SKM-1 treated with dmso at 0.1 percent for 144 hours (cell line): ENCODE results near the gene FBRSL1.

Source experiments
- DNase-seq: peaks from one replicate; lab custom pipeline; 2025; ENCODE audit not compliant: unreplicated experiment; lab: John Stamatoyannopoulos, UW

The FBRSL1 gene

DNA sequence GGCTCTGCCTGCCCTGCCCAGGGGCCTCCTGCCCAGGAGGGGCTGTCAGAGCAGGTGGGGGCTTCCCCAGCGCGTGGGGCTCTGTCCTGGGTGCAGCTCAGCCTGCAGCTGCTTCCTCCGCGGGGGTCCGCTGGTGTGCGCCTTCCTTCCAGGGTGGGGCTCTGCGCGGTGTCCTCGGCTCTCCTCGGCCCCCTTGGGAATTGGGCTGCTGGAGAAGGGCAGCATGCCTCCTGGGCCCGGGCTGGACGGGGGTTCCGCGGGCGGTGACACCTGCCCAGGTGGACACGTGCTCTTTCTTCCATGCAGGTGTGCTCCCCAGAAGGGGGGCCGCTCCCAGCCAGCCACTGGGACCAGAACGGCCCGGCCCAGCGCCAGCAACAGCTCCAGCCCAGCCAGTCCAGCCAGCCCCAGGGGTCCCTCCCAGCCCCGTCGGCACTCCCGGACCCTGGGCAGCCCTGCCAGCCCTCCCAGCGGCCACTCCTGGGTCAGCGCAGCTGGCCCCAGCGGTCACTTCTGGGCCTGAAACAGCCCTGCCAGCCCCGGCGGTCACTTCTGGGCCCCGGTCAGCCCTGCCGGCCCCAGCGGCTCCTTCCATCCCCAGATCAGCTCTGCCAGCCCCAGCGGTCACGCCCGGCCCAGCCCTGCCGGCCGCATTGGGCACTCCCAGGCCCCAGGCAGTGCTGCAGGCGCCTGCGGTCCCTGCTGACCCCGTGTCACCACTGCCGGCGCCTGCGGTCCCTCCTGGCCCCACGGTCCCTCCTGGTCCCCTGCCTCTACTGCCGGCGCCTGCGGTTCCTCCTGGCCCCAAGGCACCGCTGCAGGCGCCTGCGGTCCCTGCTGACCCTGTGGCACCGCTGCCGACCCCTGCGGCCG lies 19.1 kb downstream of the FBRSL1 start:
- no peak for DNase-seq

DNA sequence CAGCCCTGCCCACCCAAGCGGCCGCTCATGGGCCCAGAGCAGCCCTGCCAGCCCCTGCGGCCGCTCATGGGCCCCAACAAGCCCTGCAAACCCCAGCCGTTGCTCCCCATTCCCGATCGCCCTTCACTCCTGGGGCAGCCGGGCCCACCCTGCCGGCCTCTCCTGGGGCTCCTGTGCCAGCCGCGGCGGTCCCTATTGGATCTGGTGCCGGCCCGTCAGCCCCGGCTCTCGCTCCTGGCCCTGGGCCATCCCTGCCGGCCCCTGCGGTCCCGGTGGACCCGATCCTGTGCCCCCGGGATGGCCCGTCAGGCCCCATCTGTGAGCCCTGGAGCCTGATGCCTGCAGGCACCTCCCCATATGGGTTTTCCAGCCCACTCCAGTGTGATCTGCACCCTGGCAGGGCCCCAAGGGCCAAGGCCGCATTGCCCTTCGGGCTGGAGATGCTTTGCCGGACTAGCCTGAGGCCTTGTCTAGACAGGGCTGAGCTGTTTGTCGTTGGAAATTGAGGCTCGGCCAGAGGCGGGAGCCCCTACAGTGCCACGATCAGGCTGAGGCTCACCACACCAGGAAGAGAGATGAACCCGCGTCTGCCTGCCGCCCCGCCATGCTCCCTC lies 20.3 kb downstream of the FBRSL1 start:
- no peak for DNase-seq

DNA sequence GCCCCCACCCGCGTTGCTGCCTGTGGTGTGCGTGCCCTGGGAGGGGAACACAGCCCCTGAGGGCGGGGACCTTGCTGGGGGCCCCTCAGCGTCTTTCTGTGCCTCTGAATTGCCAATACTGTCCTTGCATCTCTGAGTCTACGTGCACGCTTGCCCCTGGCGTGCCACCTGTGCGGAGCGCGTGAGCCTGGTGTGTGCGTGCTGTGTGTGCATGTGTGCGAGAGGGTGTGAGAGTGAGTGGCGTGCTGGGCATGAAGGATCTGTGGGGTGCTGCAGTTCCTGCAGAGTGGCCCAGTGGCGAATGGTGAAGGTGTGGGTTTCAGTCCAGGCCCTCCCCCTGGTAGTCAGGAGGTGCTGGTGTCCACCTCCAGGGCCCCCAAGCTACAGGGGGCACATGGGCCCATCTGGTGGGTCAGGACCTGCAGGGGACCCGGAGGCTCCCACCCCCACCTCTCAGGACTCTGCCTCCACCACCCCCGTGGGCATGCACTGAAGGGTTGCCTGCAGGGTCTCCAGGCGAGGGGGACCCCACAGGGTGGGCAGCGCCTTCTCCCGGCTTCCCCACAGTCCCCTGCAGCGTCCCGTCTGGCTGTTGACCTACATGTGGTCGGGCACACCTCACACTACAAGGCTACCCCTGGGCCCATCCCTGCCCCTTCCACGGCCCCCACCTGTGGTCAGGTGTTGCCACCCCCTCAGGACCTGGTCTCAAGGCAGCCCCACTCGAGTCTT lies 21.0 kb downstream of the FBRSL1 start:
- no peak for DNase-seq

DNA sequence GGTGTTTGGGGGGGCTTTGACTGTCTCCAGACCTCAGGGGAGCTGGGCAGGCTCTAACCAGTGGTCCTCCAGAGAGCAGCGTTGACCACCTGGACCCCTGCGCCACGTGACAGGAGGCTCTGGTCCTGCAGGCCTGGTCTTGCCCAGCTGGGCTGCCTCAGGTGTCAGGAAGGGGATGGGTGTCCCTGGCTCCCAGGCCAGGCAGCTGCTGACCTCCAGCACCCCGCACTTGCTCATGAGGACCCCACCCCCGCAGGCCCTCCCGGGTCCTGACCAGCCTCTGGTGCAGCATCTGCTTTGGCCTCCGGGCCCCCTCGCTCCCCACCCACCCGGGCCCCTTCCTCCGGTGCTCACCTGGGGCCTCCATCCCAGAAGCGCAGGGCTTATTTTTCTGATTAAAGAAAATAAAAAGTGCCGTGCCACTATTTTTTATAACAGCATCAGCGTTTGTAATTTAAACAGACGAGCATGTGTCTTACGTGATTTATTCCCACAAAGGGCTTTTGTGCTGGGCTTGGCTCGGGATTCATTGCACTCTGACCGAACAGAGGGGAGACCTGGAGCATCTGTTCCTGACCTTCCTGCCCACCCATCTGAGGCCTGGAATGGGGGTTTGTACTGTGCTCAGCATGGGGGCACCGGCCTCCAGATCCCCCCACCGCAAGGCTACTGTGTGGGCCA lies 21.7 kb downstream of the FBRSL1 start:
- DNase-seq: no peak

DNA sequence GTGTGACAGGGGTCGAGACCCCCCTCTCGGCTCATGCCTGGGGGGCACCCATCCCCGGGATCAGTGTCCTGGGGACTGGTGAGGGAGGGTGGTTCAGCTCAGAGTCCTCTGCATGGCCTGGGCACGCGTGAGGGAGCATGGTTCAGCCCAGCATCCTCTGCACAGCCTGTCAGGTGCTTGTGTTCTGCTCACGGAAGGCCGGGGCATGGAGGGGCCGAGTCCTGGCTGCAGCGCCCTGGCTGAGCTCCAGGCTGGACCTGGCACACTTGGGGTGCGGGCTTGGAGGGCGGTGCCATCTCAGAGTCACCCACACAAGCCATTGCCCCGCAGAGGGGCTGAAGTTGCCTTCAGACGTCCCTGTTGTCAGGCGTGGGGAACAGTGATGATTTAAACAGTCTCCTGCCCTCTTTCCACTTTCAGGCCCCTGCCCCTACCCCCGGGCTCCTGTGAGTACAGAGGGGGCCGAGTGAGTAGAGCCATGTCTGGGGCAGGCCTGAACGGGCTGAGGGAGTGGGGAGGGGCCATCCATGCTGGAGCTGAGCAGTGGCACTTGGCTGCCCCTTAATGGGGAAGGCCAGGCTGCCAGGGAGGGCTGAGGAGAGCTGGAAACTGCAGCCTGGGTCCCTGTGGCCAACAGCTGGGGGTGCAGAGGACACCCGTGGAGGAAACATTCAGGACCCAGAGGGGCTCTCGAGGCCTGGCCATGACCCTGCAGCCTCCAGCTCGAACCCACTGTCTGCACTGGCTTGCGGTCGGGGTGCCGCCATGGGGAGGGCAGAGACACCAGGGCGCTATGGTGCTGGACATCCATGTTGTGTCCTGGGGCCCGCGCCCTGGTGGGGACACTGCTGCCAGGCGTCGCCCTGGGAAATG lies 22.5 kb downstream of the FBRSL1 start:
- no peak for DNase-seq

DNA sequence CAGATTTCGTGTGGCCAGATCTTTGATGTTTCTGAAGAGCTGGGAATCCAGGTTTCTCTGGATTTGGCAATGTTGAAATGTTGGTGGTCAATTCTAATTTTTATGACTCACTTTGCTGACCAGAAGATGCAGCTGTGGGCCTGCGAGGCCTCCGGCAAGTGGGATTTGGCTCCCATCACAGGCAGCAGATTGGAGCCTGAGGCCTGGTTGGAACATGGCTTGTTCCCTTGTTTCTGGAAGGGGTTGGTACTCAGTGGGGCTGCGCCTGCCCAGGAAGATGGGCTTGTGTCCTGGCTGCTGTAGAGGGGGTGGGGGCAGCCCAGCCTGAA lies 23.1 kb downstream of the FBRSL1 start:
- no peak for DNase-seq

DNA sequence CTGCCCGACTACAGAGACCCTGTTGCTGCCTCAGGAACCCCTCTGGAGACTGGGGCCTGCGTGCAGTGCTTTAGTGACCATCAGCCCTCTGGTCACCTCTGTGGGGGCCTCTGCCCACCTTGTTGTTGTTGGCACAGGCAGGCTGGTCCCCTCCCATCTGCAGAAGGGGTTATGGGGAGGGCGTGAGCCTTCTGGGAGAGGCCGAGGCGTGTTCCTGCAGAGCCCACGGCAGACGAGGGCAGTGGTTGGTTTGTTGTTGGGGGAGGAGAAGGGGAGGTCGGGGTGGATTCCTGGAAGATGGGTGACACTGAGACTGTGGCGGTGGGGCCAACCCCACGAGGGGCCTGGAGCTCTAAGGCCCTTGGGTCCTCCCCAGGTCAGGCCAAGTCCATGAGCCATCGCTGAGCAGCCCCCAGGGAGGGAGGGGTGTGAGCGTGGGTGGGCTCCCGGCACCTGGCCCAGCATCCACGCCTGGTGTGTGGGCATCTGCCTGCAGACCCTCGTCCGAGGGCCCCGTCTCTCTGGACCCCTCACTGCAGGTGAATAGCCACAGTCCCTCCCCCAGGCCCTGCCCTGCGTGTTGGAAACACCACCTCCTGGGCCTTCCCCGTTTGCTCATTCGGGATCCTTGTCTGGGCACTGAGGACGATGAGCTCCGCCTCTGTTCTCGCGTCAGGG lies 23.6 kb downstream of the FBRSL1 start:
- DNase-seq: no peak

DNA sequence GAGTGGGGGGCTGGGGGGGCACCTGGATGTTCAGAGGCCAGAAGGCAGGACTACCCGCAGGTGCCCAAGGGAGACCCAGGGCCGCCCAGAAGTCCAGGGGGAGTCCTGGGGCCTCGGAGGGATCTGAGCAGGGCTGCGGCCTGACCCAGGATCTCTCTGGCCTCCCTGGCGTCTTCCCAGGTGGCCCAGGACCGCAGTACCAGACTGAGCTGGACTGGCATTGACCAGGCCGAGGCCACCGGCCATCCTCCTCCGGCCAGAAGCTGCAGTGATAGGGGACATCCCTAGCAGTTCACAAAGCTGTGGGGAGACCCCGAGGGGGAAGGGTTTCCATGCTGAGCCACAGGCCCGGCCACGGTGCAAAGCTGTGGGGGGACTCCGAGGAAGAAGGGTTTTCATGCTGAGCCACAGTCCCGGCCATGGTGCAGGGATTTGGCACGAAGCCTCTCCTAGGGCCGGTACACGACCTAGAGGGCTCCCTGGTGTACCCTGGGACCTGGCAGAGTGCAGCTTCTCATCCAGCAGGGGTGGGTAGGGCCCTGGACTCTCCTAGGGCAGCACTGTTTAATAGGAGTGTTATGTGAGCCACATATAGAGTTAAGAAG lies 24.4 kb downstream of the FBRSL1 start:
- no peak for DNase-seq

DNA sequence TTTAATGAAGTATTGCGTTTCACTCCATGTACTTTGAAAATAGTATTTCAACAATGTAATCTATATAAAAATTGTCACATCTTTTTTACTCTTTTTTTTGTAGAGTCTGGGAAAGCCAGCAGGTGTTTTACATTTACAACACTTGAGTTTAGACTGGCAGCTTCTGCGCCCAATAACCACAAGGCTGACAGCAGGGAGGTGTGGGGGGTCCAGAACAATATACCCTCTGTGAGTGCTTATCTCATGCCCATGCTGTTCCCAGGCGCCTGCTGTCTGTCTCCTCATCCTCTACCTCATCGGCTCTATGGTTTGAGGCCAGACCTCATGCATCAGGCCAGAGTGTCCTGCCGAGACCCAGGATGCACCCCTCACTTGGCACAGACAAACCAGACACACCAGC lies 24.9 kb downstream of the FBRSL1 start:
- no peak for DNase-seq

DNA sequence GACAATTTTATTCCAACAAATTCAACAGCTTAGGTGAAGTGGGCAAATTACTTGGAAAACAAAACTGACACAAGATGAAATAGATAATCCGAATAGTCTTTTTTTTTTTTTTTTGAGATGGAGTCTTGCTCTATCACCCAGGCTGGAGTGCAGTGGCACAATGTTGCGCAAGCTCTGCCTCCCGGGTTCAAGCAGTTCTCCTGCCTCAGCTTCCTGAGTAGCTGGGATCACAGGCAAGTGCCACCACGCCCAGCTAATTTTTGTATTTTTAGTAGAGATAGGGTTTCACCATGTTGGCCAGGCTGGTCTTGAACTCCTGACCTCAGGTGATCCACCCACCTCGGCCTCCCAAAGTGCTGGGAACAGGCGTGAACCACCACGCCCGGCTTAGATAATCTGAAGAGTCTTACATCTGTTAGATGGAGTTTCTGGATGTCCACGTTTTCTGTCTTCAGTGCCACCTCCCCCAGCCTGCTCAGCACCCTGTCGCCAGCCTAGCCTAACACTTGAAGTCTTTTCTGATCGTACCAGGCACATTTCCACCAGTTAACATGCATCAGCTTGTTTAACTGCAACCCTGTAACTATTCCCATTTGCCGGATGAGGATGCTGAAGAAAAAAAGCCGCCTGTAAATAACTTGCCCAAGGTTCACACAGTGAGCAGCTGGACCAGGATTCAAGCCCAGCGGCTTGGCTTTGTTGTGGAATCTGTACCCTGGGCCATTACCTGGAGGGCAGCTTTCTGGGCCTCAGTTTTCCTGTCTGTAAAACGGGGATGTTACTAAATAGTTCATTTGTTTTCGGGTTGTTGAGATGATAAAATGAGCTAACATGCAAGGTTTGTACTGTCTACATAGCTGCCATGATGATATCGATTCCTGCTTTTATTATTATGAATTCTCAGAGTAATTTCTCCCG lies 26.4 kb downstream of the FBRSL1 start:
- no peak for DNase-seq

DNA sequence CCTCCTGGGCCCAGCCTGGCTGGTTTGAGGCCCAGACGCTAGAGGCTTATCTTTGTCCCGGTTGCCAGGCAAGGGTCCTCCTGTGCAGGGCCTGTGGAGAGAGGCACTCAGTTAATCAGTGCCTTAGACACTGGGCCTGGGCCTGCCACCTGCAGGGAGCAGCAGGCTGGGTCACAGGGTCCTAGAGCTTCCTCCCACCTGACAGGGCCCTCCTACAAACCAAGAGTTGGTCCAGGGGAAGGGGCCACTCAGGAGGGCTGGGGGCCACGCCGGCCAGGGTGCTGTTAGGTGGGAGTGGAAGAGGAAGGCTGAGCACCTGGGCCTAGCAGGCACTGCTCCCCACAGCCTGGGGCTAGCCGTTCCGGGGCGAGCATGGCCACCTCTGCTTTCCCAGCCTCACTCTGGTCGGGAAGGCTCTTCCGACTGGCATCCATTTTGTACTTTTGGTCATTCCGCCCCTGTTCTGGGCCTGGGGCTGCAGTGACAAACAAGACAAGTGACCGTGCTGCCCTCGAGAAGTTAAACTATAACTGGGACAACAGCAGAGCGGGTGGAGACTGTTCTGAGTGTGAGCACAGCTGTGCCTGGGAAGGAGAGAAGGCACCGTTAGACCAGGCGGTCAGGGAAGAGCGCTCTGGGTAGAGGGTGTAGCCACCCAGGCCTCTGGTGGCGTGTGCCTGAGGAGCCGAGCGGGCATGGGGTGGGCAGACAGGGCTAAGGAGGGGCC lies 27.2 kb downstream of the FBRSL1 start:
- no peak for DNase-seq

DNA sequence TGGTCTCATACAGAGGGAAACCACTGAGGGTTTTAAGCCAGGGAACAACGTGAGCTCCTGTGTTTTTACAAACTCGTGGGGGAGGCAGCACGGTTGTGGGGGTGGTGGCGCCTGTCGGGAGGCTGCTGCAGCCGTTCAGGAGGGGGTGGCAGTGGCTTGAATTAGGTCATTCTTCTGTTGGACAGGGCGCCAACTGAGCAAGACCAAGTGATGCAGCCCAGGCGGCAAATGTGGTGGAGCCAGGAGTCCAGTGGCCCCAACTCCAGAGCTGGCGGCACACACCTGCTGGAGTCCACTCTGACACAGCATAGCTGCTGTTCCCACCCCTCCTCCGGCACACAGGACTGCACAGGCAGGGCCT lies 27.8 kb downstream of the FBRSL1 start:
- no peak for DNase-seq

DNA sequence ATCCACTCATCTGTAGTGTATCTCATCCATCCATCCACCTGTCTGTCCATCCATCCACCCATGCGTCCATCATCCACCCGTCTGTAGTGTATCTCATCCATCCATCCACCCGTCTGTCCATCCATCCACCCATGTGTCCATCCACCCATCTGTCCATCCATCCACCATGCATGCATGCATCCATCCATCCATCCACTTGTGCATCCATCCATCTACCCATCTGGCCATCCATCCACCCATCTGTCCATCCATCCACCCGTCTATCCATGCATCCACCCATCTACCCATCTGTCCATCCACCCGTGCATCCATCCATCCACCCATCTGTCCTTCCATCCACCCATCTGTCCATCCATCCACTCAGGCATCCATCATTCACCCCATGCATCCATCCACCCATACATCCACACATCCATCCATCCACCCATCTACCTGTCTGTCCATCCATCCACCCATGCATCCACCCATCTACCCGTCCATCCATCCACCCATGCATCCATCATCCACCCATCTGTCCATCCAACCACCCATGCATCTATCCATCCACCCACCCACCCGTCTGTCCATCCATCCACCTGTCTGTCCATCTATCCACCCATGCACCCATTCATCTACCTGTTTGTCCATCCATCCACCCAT lies 28.5 kb downstream of the FBRSL1 start:
- DNase-seq: no peak

DNA sequence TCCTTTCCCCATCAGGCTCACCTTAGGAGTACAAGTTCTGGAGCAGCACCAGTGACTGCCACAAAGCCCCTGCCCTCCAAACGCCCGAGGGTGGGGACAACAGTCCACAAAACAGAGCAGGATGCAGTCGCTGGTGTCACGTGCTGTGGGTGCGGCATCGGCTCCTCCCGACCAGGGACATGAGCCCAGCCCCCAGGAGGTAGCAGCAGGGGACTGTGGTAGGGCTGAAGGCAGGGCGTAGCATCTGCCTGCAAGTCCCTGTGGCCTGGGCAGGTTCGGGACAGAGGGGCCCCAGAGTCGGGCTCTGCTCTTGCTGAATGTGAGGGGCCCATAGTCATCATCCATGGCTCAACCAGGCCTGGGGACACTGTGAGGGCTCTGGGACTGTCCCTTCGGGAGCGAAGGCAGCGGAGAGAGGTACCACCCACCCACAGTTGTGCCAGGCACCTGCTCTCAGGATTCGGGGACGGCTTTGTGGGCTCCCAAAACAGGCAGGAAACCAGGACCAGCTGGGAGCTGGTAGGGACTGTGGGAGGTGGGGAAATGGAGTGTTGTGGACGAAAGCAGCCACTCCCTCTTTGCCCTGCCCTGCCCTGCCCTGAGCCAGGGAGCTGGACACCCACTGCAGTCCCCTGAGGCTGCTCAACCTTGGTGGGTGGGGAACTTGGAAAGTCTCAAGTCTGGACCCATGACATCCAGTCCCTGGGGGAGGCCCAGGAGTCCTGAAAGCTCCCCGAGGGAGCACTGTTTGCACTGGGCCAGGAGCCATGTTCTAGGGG lies 30.7 kb downstream of the FBRSL1 start:
- DNase-seq: no peak

DNA sequence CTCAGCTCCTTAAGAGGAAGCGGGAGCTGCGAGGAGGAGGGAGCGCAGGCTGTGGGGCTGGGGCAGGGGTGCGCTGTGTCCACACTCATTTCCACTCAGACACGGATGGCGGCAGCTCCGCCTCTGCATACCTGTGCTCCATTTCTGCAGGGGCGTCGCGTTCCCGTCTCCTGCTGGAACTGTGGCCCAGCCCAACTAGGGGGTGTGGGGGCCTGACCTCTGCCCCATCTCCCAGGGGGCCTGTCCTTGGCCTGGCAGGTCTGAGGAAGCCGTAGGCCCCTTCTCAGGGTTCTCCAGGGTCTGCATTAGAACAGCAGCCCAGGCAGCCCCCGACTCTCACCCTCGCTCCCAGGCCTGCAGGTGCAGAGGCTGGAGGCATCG lies 31.2 kb downstream of the FBRSL1 start:
- no peak for DNase-seq

DNA sequence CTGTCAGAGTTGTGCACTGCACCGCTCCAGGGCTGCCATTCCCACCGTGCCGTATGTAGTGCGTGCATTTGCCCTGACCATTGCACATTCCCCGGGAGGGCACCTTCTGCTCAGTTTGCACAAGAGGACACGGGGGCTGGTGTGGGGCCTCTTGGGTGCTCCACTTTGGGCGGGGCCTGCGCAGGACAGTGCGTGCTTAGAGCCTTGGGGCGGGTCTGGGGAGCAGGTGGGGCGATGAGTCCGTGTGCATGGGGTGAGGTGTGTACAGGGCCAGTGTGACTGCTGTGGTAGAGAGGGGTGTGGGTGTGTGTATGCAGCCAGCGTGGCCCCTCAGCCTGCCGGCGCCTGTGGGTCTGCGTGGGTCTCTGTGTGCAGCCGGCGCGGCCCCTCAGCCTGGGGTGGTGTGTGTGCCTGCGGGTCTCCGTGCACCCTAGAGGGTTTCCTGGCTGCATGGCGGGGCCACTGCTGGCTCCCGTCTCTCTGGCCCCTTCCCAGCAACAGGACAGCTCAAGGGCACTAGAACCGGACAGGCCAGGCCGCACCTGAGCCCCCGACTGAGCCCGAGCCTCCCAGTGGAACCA lies 31.9 kb downstream of the FBRSL1 start:
- no peak for DNase-seq
